ENCODE results near the gene ULK2. TPM values are rescaled to one million over a fixed set of nuclear protein-coding genes. Genes with fewer than 3 reads are reported as not detected.

ULK2 gene
- total RNA-seq, 1 donor from 2014 or later: 38.6 TPM

- no peaks in the 10 kb centered on the region for H3K9me3 ChIP-seq (ENCODE audit: control insufficient read depth in 3 of 3, low read length in 3 of 3)
- H3K9ac ChIP-seq (ENCODE audit: low read depth in 1 of 3, low read length in 3 of 3): no peak overlapping the region
- no peak overlapping the region for H3K4me3 ChIP-seq (ENCODE audit: low read length in 3 of 3)
- no peaks in the 10 kb centered on the region for H3K36me3 ChIP-seq (ENCODE audit: control insufficient read depth in 3 of 3, insufficient read depth in 3 of 3, low read length in 3 of 3)
- H3K27ac ChIP-seq (ENCODE audit: low read depth, low read length): no peak overlapping the region
- H3K27me3 ChIP-seq (ENCODE audit: control insufficient read depth in 3 of 3, insufficient read depth in 3 of 3, low read length in 3 of 3): no peaks in the 10 kb centered on the region
- peaks cover 8 to 19% (median 11%) of the 10 kb centered on the region in 3 donors for H3K4me1 ChIP-seq (ENCODE audit: control insufficient read depth in 3 of 3, insufficient read depth in 3 of 3, low read length in 3 of 3)
These were observed 124.3 kb downstream of the ULK2 start for GRCh38 chr17:19743101-19744100.

- Histone ChIP-seq H3K27me3 (ENCODE audit: control insufficient read depth in 3 of 3, insufficient read depth in 3 of 3, low read length in 3 of 3) (no peaks in the 10 kb centered on the region), H3K9ac (ENCODE audit: low read depth in 1 of 3, low read length in 3 of 3) (no peak overlapping the region), H3K36me3 (ENCODE audit: control insufficient read depth in 3 of 3, insufficient read depth in 3 of 3, low read length in 3 of 3) (no peaks in the 10 kb centered on the region), H3K4me3 (ENCODE audit: low read length in 3 of 3) (no peak overlapping the region), H3K4me1 (ENCODE audit: control insufficient read depth in 3 of 3, insufficient read depth in 3 of 3, low read length in 3 of 3) (peaks cover 4 to 10% (median 8%) of the 10 kb centered on the region in 3 donors), H3K27ac (ENCODE audit: low read depth, low read length) (no peak overlapping the region), H3K9me3 (ENCODE audit: control insufficient read depth in 3 of 3, low read length in 3 of 3) (no peaks in the 10 kb centered on the region)
These were observed 125.2 kb downstream of the ULK2 start for GRCh38 chr17:19742495-19742894.

DNA sequence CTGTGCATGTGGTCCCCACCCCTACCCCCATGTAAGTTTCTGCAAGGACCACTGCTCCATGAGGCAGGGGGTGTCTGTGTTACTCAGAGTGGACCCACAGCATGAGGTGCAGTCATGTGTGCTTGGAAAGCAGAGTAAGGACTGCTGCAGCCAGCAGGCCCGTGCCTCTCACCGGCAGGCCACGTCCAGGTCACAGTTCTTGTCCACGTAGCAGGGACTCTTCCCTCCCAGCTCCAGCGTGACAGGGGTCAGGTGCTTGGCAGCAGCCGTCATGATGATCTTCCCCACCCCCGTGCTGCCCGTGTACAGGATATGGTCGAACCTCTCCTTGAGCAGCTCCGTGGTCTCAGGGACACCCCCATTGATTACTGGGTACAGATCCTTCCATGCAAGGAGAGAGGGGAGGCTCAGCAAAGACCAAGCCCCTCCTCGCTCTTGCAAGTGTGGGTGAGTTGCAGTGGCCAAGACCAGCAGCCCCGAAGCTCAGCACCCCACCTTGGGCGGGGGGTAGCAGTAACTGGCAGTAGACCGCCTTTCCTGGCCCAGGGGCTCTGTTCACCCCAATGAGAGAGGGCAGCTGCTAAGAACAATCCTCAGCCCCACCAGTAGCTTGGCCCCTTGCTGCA, 125.8 kb downstream of the ULK2 start:
- Histone ChIP-seq H3K36me3 (ENCODE audit: control insufficient read depth in 3 of 3, insufficient read depth in 3 of 3, low read length in 3 of 3) (no peaks in the 10 kb centered on the region), H3K4me3 (ENCODE audit: low read length in 3 of 3) (no peak overlapping the region), H3K9me3 (ENCODE audit: control insufficient read depth in 3 of 3, low read length in 3 of 3) (no peaks in the 10 kb centered on the region), H3K27ac (ENCODE audit: low read depth, low read length) (no peak overlapping the region), H3K9ac (ENCODE audit: low read depth in 1 of 3, low read length in 3 of 3) (no peak overlapping the region), H3K4me1 (ENCODE audit: control insufficient read depth in 3 of 3, insufficient read depth in 3 of 3, low read length in 3 of 3) (peaks cover 4 to 10% (median 8%) of the 10 kb centered on the region in 3 donors), H3K27me3 (ENCODE audit: control insufficient read depth in 3 of 3, insufficient read depth in 3 of 3, low read length in 3 of 3) (no peaks in the 10 kb centered on the region)

- Histone ChIP-seq H3K9ac (ENCODE audit: low read depth in 1 of 3, low read length in 3 of 3) (no peak overlapping the region), H3K4me3 (ENCODE audit: low read length in 3 of 3) (no peak overlapping the region), H3K27me3 (ENCODE audit: control insufficient read depth in 3 of 3, insufficient read depth in 3 of 3, low read length in 3 of 3) (no peaks in the 10 kb centered on the region), H3K4me1 (ENCODE audit: control insufficient read depth in 3 of 3, insufficient read depth in 3 of 3, low read length in 3 of 3) (peaks cover 4 to 10% (median 8%) of the 10 kb centered on the region in 3 donors), H3K27ac (ENCODE audit: low read depth, low read length) (no peak overlapping the region), H3K36me3 (ENCODE audit: control insufficient read depth in 3 of 3, insufficient read depth in 3 of 3, low read length in 3 of 3) (no peaks in the 10 kb centered on the region), H3K9me3 (ENCODE audit: control insufficient read depth in 3 of 3, low read length in 3 of 3) (no peaks in the 10 kb centered on the region)
These were observed 126.8 kb downstream of the ULK2 start for GRCh38 chr17:19740933-19741332.

DNA sequence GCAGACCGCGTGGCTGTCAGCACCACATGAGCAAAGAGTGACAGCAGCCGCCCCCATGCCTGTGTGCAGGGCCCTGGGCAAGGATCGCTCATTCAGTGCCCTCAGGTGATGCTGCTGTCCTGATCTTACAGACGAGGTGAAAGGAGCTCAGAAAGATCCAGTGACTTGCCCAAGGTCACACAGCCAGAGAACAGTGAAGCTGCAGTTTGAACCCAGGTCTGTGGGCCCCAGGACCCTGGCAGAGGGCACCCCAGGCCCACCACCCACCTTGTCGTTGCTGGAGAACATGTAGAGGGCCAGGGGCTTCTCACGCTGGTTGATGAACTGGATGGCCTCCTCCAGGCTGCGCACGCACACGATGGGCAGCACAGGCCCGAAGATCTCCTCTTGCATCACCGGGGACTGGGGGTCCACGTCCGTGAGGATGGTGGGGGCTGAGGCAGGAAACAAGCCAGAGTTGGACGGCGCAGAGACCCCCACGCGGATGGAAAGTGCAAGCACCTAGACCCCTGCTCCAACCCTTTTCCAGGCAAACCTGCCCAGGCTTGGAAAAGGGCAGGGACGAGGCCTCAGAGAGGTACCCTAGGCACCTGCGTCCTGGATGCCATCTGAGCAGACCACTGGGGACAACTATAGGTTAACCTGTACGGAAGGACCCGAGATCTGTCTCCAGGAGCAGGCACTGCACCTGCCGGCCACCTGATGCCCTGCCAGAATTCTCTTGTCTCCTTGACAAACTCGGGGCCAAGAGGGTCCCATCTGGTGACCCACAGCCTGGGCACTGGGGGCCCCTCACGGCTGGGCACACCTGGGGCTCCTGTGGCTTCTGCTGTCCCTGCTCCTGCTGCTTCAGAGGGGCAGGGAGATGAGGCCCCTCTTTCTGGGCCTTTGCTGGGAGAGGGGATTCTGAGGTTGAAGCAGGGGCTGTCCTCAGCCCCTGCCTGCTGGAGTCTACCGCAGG, 128.2 kb downstream of the ULK2 start:
- H3K4me1 ChIP-seq (ENCODE audit: control insufficient read depth in 3 of 3, insufficient read depth in 3 of 3, low read length in 3 of 3): peaks cover 0 to 2% (median 2%) of the 10 kb centered on the region in 3 donors
- no peaks in the 10 kb centered on the region for H3K9me3 ChIP-seq (ENCODE audit: control insufficient read depth in 3 of 3, low read length in 3 of 3)
- no peak overlapping the region for H3K4me3 ChIP-seq (ENCODE audit: low read length in 3 of 3)
- no peak overlapping the region for H3K27ac ChIP-seq (ENCODE audit: low read depth, low read length)
- H3K9ac ChIP-seq (ENCODE audit: low read depth in 1 of 3, low read length in 3 of 3): no peak overlapping the region
- no peaks in the 10 kb centered on the region for H3K27me3 ChIP-seq (ENCODE audit: control insufficient read depth in 3 of 3, insufficient read depth in 3 of 3, low read length in 3 of 3)
- H3K36me3 ChIP-seq (ENCODE audit: control insufficient read depth in 3 of 3, insufficient read depth in 3 of 3, low read length in 3 of 3): no peaks in the 10 kb centered on the region

- Histone ChIP-seq H3K36me3 (ENCODE audit: control insufficient read depth in 3 of 3, insufficient read depth in 3 of 3, low read length in 3 of 3) (no peaks in the 10 kb centered on the region), H3K4me1 (ENCODE audit: control insufficient read depth in 3 of 3, insufficient read depth in 3 of 3, low read length in 3 of 3) (no peaks in the 10 kb centered on the region), H3K9ac (ENCODE audit: low read depth in 1 of 3, low read length in 3 of 3) (no peak overlapping the region), H3K27me3 (ENCODE audit: control insufficient read depth in 3 of 3, insufficient read depth in 3 of 3, low read length in 3 of 3) (no peaks in the 10 kb centered on the region), H3K4me3 (ENCODE audit: low read length in 3 of 3) (no peak overlapping the region), H3K9me3 (ENCODE audit: control insufficient read depth in 3 of 3, low read length in 3 of 3) (no peaks in the 10 kb centered on the region), H3K27ac (ENCODE audit: low read depth, low read length) (no peak overlapping the region)
These were observed 129.0 kb downstream of the ULK2 start for GRCh38 chr17:19738757-19739156.

GRCh38 chr17:19738073-19738449, 129.7 kb downstream of the ULK2 start:
- Histone ChIP-seq H3K9me3 (ENCODE audit: control insufficient read depth in 3 of 3, low read length in 3 of 3) (no peaks in the 10 kb centered on the region), H3K4me3 (ENCODE audit: low read length in 3 of 3) (no peak overlapping the region), H3K36me3 (ENCODE audit: control insufficient read depth in 3 of 3, insufficient read depth in 3 of 3, low read length in 3 of 3) (no peaks in the 10 kb centered on the region), H3K27ac (ENCODE audit: low read depth, low read length) (no peak overlapping the region), H3K4me1 (ENCODE audit: control insufficient read depth in 3 of 3, insufficient read depth in 3 of 3, low read length in 3 of 3) (no peaks in the 10 kb centered on the region), H3K9ac (ENCODE audit: low read depth in 1 of 3, low read length in 3 of 3) (no peak overlapping the region), H3K27me3 (ENCODE audit: control insufficient read depth in 3 of 3, insufficient read depth in 3 of 3, low read length in 3 of 3) (no peaks in the 10 kb centered on the region)

GRCh38 chr17:19737305-19738072, 130.2 kb downstream of the ULK2 start:
- Histone ChIP-seq H3K9me3 (ENCODE audit: control insufficient read depth in 3 of 3, low read length in 3 of 3) (no peaks in the 10 kb centered on the region), H3K9ac (ENCODE audit: low read depth in 1 of 3, low read length in 3 of 3) (no peak overlapping the region), H3K4me1 (ENCODE audit: control insufficient read depth in 3 of 3, insufficient read depth in 3 of 3, low read length in 3 of 3) (no peaks in the 10 kb centered on the region), H3K27me3 (ENCODE audit: control insufficient read depth in 3 of 3, insufficient read depth in 3 of 3, low read length in 3 of 3) (no peaks in the 10 kb centered on the region), H3K27ac (ENCODE audit: low read depth, low read length) (no peak overlapping the region), H3K36me3 (ENCODE audit: control insufficient read depth in 3 of 3, insufficient read depth in 3 of 3, low read length in 3 of 3) (no peaks in the 10 kb centered on the region), H3K4me3 (ENCODE audit: low read length in 3 of 3) (no peak overlapping the region)

DNA sequence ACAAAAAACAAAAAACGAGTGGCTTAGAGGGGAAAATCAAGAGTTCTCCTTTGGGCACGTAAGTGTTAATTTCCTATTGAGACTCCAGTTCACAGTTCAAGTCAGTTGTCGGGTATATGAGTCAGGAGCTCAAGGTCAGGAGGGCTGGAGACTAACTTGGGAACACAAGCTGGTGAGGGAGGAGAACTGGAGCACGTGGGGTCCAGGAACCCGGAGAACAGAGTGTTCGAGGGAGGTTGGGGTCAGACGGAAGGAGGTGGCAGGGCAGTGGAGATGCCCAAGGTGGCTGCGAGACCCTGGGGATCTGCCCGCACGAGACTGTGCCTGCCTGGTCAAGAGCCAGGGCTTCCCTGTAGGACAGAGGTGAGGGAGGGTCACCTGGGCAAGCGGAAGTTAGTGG, 131.7 kb downstream of the ULK2 start:
- H3K27ac ChIP-seq (ENCODE audit: low read depth, low read length): no peak overlapping the region
- H3K4me1 ChIP-seq (ENCODE audit: control insufficient read depth in 3 of 3, insufficient read depth in 3 of 3, low read length in 3 of 3): no peaks in the 10 kb centered on the region
- no peaks in the 10 kb centered on the region for H3K27me3 ChIP-seq (ENCODE audit: control insufficient read depth in 3 of 3, insufficient read depth in 3 of 3, low read length in 3 of 3)
- H3K9ac ChIP-seq (ENCODE audit: low read depth in 1 of 3, low read length in 3 of 3): no peak overlapping the region
- H3K9me3 ChIP-seq (ENCODE audit: control insufficient read depth in 3 of 3, low read length in 3 of 3): no peaks in the 10 kb centered on the region
- H3K36me3 ChIP-seq (ENCODE audit: control insufficient read depth in 3 of 3, insufficient read depth in 3 of 3, low read length in 3 of 3): no peaks in the 10 kb centered on the region
- H3K4me3 ChIP-seq (ENCODE audit: low read length in 3 of 3): no peak overlapping the region
